Tibial nerve (tissue), 4 donors: ENCODE measurements around the gene TINAG. TPM values are rescaled to one million over a fixed set of nuclear protein-coding genes. Genes with fewer than 3 reads are reported as not detected.

Source experiments
- DNase-seq, 2 donors: peaks; one replicate each; pipeline ENCODE4 v3.0.0-alpha.2; 2019; ENCODE audit warnings: low spot score in 2 of 2
- H3K27ac ChIP-seq, 4 donors: fragments of 200-600 bp; sonication (generic) in 3 of 4; one replicate each; pipeline ENCODE4 v1.5.1; 2017 to 2019; ENCODE audit warnings: mild to moderate bottlenecking in 1 of 4
- H3K27me3 ChIP-seq, 2 donors: fragments of 200-600 bp; sonication (generic) in 1 of 2; one replicate each; pipeline versions ENCODE4 v1.5.1 to v1.6.0; 2017 to 2019
- H3K36me3 ChIP-seq, 3 donors: fragments of 200-600 bp; sonication (generic); one replicate each; pipeline ENCODE4 v1.5.1; 2018 to 2019
- H3K4me1 ChIP-seq, 4 donors: fragments of 200-600 bp; sonication (generic) in 3 of 4; one replicate each; pipeline ENCODE4 v1.5.1; 2017 to 2019
- H3K4me3 ChIP-seq, 4 donors: fragments of 200-600 bp; sonication (generic) in 3 of 4; one replicate each; pipeline ENCODE4 v1.5.1; 2017 to 2019; ENCODE audit warnings: mild to moderate bottlenecking in 1 of 4, moderate library complexity in 1 of 4
- H3K9me3 ChIP-seq, 4 donors: fragments of 200-600 bp; sonication (generic) in 3 of 4; one replicate each; pipeline ENCODE4 v1.5.1; 2017 to 2019
- EP300 ChIP-seq, 2 donors: sonication (generic); formaldehyde crosslinking; IDR thresholded peaks; one replicate each; pipeline ENCODE4 v1.6.1; 2017; ENCODE audit warnings: antibody characterized with exemption in 2 of 2, mild to moderate bottlenecking in 1 of 2
- POLR2A ChIP-seq, 2 donors: fragments of 450-650 bp; IDR thresholded peaks; one replicate each; pipeline ENCODE4 v1.6.1; 2017; ENCODE audit warnings: antibody characterized with exemption in 2 of 2, mild to moderate bottlenecking in 2 of 2, moderate library complexity in 2 of 2
- WGBS, 2 donors: methylation state at CpG; one replicate each; pipeline ENCODE4 v1.1.5; 2018; 5-methylcytosine and 5-hydroxymethylcytosine counted together
- total RNA-seq, 4 donors: library from RNA; depleted of rRNA; stranded (reverse); fragments of >200 nt; gene quantifications; one replicate each; pipeline ENCODE4 v1.1.0, GENCODE V29; 2016
- TF ChIP-seq, protein P1 (sequence below), 5 experiments: fragments of 200-600 bp in 3 of 5; fragments of 450-650 bp in 2 of 5; sonication (generic) in 3 of 5; IDR thresholded peaks; one replicate each; pipeline ENCODE4 v1.5.1; 2016 to 2019; ENCODE audit warnings: antibody characterized with exemption in 5 of 5, mild to moderate bottlenecking in 3 of 5, moderate library complexity in 2 of 5

TINAG gene
- total RNA-seq, 4 donors from 2014 or later, result 0.22 TPM; not detected in 3

DNA sequence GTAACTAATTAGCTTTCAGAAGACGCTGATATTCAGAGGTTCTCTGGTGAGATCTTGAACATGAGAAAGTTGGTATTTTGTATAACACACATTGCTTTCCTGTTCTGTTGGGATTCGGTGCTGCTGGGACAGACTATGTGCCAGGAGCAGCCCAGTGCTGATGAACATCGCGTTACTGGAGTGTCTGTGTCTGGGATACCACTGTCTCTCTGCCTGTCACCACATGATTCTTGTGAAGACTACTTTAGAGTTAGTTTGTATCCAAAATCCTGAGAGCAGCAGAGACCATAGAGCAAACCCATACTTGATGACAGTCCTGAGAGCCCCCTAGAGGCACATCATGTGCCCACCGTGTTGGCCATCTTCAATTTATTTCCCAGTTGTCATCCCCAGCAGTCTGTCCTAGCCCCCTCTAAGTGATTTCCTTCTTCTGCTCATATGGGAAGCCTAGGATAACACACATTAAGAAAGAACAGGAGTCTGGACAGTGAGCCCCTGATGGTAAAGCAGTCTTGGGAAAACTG is 41.8 kb upstream of the TINAG start:
- H3K4me1 ChIP-seq, result peaks cover 0 to 5% (median 0%) of the 10 kb centered on the region in 4 donors
- H3K36me3 ChIP-seq, result no peaks in the 10 kb centered on the region
- H3K9me3 ChIP-seq, result no peaks in the 10 kb centered on the region
- H3K4me3 ChIP-seq, result no peak overlapping the region
- TF ChIP-seq POLR2A (IDR thresholded peaks at IDR 0.05), result no peak
- TF ChIP-seq EP300 (IDR thresholded peaks at IDR 0.05), result no peak
- TF ChIP-seq, protein P1, sequence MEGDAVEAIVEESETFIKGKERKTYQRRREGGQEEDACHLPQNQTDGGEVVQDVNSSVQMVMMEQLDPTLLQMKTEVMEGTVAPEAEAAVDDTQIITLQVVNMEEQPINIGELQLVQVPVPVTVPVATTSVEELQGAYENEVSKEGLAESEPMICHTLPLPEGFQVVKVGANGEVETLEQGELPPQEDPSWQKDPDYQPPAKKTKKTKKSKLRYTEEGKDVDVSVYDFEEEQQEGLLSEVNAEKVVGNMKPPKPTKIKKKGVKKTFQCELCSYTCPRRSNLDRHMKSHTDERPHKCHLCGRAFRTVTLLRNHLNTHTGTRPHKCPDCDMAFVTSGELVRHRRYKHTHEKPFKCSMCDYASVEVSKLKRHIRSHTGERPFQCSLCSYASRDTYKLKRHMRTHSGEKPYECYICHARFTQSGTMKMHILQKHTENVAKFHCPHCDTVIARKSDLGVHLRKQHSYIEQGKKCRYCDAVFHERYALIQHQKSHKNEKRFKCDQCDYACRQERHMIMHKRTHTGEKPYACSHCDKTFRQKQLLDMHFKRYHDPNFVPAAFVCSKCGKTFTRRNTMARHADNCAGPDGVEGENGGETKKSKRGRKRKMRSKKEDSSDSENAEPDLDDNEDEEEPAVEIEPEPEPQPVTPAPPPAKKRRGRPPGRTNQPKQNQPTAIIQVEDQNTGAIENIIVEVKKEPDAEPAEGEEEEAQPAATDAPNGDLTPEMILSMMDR (IDR thresholded peaks at IDR 0.05), result no peak
- no peaks in the 10 kb centered on the region for H3K27me3 ChIP-seq
- H3K27ac ChIP-seq, result no peak overlapping the region
- DNase-seq, result no peak
- WGBS, 2 donors, result 72 to 82% methylated on average over 5 of the region's 5 CpGs

DNA sequence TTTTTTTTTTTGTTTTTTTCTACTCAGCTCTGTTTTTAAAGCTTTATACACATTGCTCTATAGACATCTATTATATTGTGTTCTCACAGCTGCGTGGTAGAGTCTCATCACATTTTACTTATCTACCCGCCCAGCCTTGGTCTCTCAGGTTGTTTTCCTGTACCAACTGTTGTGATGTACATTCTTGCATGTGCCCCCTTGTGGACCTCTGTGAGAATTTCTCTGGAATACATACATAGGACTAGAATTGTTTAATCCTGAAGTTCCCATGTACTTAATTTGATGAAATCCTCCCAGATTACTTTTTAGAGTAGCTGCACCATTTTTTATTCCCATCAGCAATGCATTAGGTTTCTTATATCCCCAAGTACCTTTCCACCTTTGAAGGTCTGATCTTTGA is 40.4 kb upstream of the TINAG start:
- WGBS, 2 donors, result 60 to 66% methylated on average over 2 of the region's 2 CpGs
- H3K36me3 ChIP-seq, result no peaks in the 10 kb centered on the region
- peaks cover 0 to 5% (median 0%) of the 10 kb centered on the region in 4 donors for H3K4me1 ChIP-seq
- TF ChIP-seq EP300 (IDR thresholded peaks at IDR 0.05), result no peak
- TF ChIP-seq POLR2A (IDR thresholded peaks at IDR 0.05), result no peak
- TF ChIP-seq, protein P1 (IDR thresholded peaks at IDR 0.05), result peak in 1 of 5 experiments; percentile 30
- no peaks in the 10 kb centered on the region for H3K27me3 ChIP-seq
- no peak overlapping the region for H3K27ac ChIP-seq
- H3K4me3 ChIP-seq, result no peak overlapping the region
- DNase-seq, result no peak
- no peaks in the 10 kb centered on the region for H3K9me3 ChIP-seq

DNA sequence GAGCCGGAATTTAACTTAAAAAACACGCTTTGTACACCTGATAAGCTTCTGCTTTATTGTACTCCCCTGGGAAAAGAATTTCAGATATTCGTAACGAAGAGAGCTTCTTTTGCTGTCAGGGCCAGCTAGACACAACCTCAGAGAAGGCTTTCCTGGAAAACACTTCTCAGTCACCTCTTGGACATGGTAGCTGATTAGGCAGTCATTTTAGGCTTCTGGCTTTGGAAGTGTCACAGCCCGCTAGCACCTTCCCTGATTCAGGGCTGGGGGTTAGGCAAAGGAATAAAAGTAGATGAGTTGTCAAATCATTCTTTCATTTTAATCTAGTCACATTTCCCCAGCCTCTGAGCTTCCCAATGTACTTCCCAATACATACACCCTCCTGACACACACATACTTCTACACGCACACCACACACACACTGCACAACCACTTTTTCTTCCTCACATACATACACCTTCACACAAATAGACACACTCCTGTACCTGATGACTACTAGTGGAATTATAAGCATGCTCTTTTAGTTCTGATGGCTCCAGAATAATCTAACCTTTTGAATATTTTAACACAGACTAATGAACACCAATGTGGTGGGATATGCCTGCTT is 34.9 kb upstream of the TINAG start:
- Histone ChIP-seq H3K9me3 (no peaks in the 10 kb centered on the region), H3K4me1 (peaks cover 0 to 5% (median 0%) of the 10 kb centered on the region in 4 donors), H3K27me3 (no peaks in the 10 kb centered on the region), H3K4me3 (no peak overlapping the region), H3K27ac (no peak overlapping the region), H3K36me3 (no peaks in the 10 kb centered on the region)
- no peak for DNase-seq
- 96 to 97% methylated on average over 6 of the region's 6 CpGs for WGBS, 2 donors
- TF ChIP-seq, protein P1 (IDR thresholded peaks at IDR 0.05), result no peak
- TF ChIP-seq EP300 (IDR thresholded peaks at IDR 0.05), result no peak
- TF ChIP-seq POLR2A (IDR thresholded peaks at IDR 0.05), result no peak

- TF ChIP-seq, protein P1 (IDR thresholded peaks at IDR 0.05), result no peak
- no peak for TF ChIP-seq POLR2A (IDR thresholded peaks at IDR 0.05)
- no peak for TF ChIP-seq EP300 (IDR thresholded peaks at IDR 0.05)
- no peak for DNase-seq
- no peaks in the 10 kb centered on the region for H3K27me3 ChIP-seq
- H3K36me3 ChIP-seq, result no peaks in the 10 kb centered on the region
- no peaks in the 10 kb centered on the region for H3K9me3 ChIP-seq
- no peak overlapping the region for H3K4me3 ChIP-seq
- H3K27ac ChIP-seq, result no peak overlapping the region
- peaks cover 0 to 5% (median 0%) of the 10 kb centered on the region in 4 donors for H3K4me1 ChIP-seq
Measured at GRCh38 chr6:54274383-54274782, 33.9 kb upstream of the TINAG start.

GRCh38 chr6:54282186-54282585 is 26.1 kb upstream of the TINAG start:
- Histone ChIP-seq H3K27me3 (no peaks in the 10 kb centered on the region), H3K9me3 (no peaks in the 10 kb centered on the region), H3K4me1 (peaks cover 0 to 5% (median 0%) of the 10 kb centered on the region in 4 donors), H3K27ac (no peak overlapping the region), H3K4me3 (no peak overlapping the region), H3K36me3 (no peaks in the 10 kb centered on the region)
- 73 to 81% methylated on average over 1 of the region's 1 CpG for WGBS, 2 donors
- no peak for TF ChIP-seq EP300 (IDR thresholded peaks at IDR 0.05)
- TF ChIP-seq, protein P1 (IDR thresholded peaks at IDR 0.05), result no peak
- TF ChIP-seq POLR2A (IDR thresholded peaks at IDR 0.05), result no peak
- no peak for DNase-seq
